Thoracic aorta (tissue), 2 donors: ENCODE results near the gene IP6K2. TPM values are rescaled to one million over a fixed set of nuclear protein-coding genes. Genes with fewer than 3 reads are reported as not detected.
"Not testable (repeated sequence)": the region's sequence is repeated elsewhere in the genome, so short reads cannot be mapped to it uniquely, and the experiment has no call there.

Experiments
- ATAC-seq: fragments of 150-250 bp; one replicate; pipeline ENCODE4 v1.8.0; 2017; ENCODE audit warnings: low read depth; ENCODE audit not compliant: insufficient number of reproducible peaks, low FRiP score
- DNase-seq: peaks from one replicate; pipeline ENCODE4 v3.0.0-alpha.2; 2020; ENCODE audit warnings: low spot score
- H3K27ac ChIP-seq, 2 donors: fragments of 200-600 bp; sonication (generic); 1 replicate in 1 of 2; 2 replicates in 1 of 2; pipeline ENCODE4 v1.5.1; 2016; ENCODE audit warnings: mild to moderate bottlenecking in 2 of 2, moderate library complexity in 2 of 2
- H3K27me3 ChIP-seq: fragments of 200-600 bp; sonication (generic); replicated peaks from 2 replicates; pipeline ENCODE4 v1.6.0; 2016; ENCODE audit warnings: mild to moderate bottlenecking; ENCODE audit not compliant: insufficient read depth
- H3K36me3 ChIP-seq: fragments of 200-600 bp; sonication (generic); one replicate; pipeline ENCODE4 v1.5.1; 2016
- H3K4me1 ChIP-seq, 2 donors: fragments of 200-600 bp; sonication (generic); 1 replicate in 1 of 2; 2 replicates in 1 of 2; pipeline versions ENCODE4 v1.5.1 to v1.6.0; 2016; ENCODE audit warnings: low read depth in 2 of 2, mild to moderate bottlenecking in 1 of 2; ENCODE audit not compliant: control insufficient read depth in 1 of 2
- H3K4me3 ChIP-seq: fragments of 200-600 bp; sonication (generic); 2 replicates; pipeline ENCODE4 v1.5.1; 2016; ENCODE audit warnings: mild to moderate bottlenecking
- H3K9me3 ChIP-seq: fragments of 200-600 bp; sonication (generic); 2 replicates; pipeline ENCODE4 v1.5.1; 2016
- CTCF ChIP-seq: fragments of 200-600 bp; sonication (generic); IDR thresholded peaks from one replicate; pipeline ENCODE4 v1.5.1; 2019; ENCODE audit warnings: antibody characterized with exemption
- total RNA-seq, 2 donors: library from RNA; depleted of rRNA; stranded (reverse); fragments of >200 nt; gene quantifications; one replicate each; pipeline versions ENCODE4 v1.1.0 to v1.2.3, GENCODE V29; 2016

Gene IP6K2
- 10 to 100 TPM; 38.3 to 90.7 TPM for total RNA-seq

DNA sequence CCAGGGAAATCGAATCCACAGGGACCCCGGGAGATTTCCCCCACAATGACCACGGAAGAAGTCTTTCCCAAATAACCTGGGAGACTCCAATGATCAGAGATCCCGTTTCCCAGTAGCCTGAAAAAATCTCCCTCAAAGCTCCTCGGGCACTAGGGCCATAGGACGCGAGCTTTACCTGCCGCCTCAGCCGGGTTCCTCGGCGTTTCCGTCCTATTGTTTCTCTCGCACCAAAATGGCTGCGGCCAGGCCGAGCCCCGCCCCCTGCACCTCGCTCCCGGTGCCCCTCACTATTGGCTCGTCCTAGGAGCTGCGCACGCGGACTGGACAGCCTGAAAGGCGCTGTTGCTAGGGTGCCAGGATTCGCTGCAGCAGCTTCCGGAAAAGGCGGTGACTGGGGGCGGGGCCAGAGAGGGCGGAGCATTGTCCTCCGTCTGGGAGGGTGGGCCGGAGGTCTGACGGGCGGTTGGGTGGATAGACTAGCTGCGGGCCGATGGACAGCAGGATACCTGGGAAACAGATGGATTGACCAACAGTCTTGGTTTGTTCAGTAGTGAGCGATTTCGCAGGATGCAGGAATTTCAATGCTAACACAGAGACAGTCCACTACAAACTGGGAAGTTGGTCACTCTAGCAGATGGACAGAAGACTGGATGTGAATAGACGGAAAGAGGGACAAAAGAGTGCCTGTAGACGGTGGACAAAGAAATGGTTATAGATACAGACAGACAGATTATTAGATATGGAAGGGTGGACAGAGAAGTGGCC, at the start of gene IP6K2:
TSS of gene IP6K2 (minus strand) at position 240 of the 765 bp plus-strand sequence. CDS start 21,930 bp downstream, outside the sequence.
- H3K27me3 ChIP-seq: no peaks in the 10 kb centered on the region
- TF ChIP-seq CTCF: no peak
- H3K27ac ChIP-seq: peak within 1 kb of the TSS; percentile 37 to 74
- H3K4me3 ChIP-seq: peak within 1 kb of the TSS; percentile 87
- no peaks in the 10 kb centered on the region for H3K9me3 ChIP-seq
- no peaks in the 10 kb centered on the region for H3K36me3 ChIP-seq
- DNase-seq (peak; percentile 95), ATAC-seq (peak; percentile 98)
- peaks cover 12 to 36% of the 10 kb centered on the region in 2 donors for H3K4me1 ChIP-seq

DNA sequence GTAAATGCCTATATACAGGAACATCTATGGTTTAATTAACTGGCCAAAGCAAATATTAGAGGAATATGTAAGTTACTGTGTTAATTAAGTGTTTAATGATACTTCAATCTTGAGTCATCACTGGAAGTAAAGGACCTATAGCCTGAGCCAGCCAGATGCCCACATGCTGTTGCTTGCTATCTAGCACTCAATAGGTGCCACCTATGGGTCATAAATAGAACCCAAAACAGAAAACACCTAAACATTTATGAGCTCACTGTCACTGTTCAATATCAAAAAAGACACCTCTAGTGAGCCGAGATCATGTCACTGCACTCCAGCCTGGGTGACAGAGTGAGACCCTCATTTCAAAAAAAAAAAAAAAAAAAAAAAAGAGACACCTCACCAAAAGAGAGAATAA, 48.4 kb upstream of the IP6K2 start:
- no peak for DNase-seq
- no peak for TF ChIP-seq CTCF
- no peak overlapping the region for H3K27ac ChIP-seq
- H3K27me3 ChIP-seq: no peaks in the 10 kb centered on the region
- no peak for ATAC-seq
- H3K36me3 ChIP-seq: peaks cover 15% of the 10 kb centered on the region
- H3K9me3 ChIP-seq: no peaks in the 10 kb centered on the region
- no peaks in the 10 kb centered on the region for H3K4me1 ChIP-seq
- H3K4me3 ChIP-seq: no peak overlapping the region

DNA sequence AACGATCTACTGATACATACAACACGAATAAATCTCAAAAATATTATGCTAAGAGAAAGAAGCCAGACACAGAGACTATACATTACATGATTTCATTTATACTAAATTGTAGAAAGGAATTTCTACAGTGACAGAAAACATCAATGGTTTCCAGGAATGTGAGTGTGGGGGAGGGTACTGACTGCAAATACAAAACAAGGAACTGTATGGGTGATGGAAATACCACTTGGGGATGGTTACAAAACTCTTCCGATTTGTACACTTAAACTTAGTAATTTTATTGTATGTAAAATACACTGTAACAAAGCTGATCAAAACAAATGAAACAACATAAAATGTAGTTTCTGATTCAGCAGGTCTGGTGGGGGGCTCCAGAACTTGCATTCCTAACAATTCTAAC, 45.8 kb upstream of the IP6K2 start:
- TF ChIP-seq CTCF: no peak
- no peak overlapping the region for H3K27ac ChIP-seq
- DNase-seq: no peak
- peaks cover 9% of the 10 kb centered on the region for H3K36me3 ChIP-seq
- H3K4me3 ChIP-seq: no peak overlapping the region
- no peaks in the 10 kb centered on the region for H3K9me3 ChIP-seq
- no peaks in the 10 kb centered on the region for H3K4me1 ChIP-seq
- H3K27me3 ChIP-seq: no peaks in the 10 kb centered on the region
- ATAC-seq: no peak

- not testable (repeated sequence) for DNase-seq
Observed at GRCh38 chr3:48759991-48760540, 43.0 kb upstream of the IP6K2 start.

DNA sequence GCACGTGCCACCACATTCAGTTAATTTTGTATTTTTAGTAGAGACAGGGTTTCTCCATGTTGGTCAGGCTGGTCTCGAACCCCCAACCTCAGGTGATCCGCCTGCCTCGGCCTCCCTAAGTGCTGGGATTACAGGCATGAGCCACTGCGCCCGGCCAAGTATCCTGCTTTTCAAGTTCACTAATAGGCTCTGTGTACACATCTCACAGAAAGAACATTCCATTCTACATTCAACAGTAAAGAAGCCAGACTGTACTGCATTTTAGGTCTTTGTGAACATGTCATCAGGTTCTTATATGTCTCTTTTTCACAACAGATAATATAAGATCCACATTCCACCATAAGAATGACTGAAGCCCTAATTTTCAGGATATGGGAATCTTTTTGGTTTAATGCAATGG, 42.5 kb upstream of the IP6K2 start:
- not testable (repeated sequence) for ATAC-seq

More at GRCh38 chr3:48759991-48760540, 43.0 kb upstream of the IP6K2 start:
- H3K27ac ChIP-seq, H3K9me3 ChIP-seq, H3K4me3 ChIP-seq, ATAC-seq, H3K36me3 ChIP-seq, H3K4me1 ChIP-seq, H3K27me3 ChIP-seq: not testable (repeated sequence)

GRCh38 chr3:48759071-48759470, 42.0 kb upstream of the IP6K2 start:
- no peak for TF ChIP-seq CTCF
- ATAC-seq (no peak), DNase-seq (no peak)
- no peaks in the 10 kb centered on the region for H3K27me3 ChIP-seq
- H3K4me1 ChIP-seq: no peaks in the 10 kb centered on the region
- no peak overlapping the region for H3K4me3 ChIP-seq
- no peak overlapping the region for H3K27ac ChIP-seq
- peaks cover 4% of the 10 kb centered on the region for H3K36me3 ChIP-seq
- H3K9me3 ChIP-seq: no peaks in the 10 kb centered on the region

More for the DNA sequence above, 42.5 kb upstream of the IP6K2 start:
- not testable (repeated sequence) for H3K9me3 ChIP-seq, DNase-seq, H3K4me3 ChIP-seq, H3K36me3 ChIP-seq, H3K27ac ChIP-seq, H3K4me1 ChIP-seq, H3K27me3 ChIP-seq
